GM18868 (cell line): ENCODE measurements around the gene CARS2.
"Not testable (repeated sequence)": the region's sequence is repeated elsewhere in the genome, so short reads cannot be mapped to it uniquely, and the experiment has no call there.

ENCODE experiments used
- ATAC-seq: cut with Tn5 transposase; IDR thresholded peaks from one replicate; pipeline ENCODE4 v1.9.1; 2021; ENCODE audit warnings: mild to moderate bottlenecking, moderate library complexity; ENCODE audit not compliant: unreplicated experiment

Gene CARS2

GRCh38 chr13:110712081-110712848, 6.3 kb upstream of the CARS2 start:
- ATAC-seq = peak; percentile 29

- no peak for ATAC-seq
These were observed 855 bp upstream of the CARS2 start for GRCh38 chr13:110706570-110707372.

DNA sequence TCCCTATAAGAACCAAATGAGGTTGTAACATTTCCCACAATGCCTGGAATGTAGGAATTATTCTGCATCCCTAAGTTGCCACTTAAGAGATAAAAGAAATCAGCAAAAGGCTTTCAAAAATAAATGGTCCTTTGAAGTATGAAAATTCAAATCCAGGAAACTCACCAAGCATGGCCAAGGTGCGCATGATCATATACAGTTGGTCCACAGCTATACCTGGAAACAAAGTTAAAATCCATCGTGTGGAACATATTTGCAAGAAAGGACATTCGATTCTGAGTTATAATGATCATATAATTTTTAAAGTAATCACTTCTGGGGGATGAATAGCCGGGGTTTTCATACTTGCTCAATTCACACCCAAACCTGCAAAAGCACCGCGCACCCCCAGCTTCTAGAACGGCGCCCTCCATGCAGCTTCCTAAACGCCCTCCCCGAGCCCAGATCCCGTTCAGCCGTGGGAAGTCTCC, 525 bp downstream of the CARS2 start:
- ATAC-seq = no peak

GRCh38 chr13:110702591-110703526, 3.1 kb downstream of the CARS2 start:
- ATAC-seq = no peak

GRCh38 chr13:110702089-110702488, 3.8 kb downstream of the CARS2 start:
- no peak for ATAC-seq

GRCh38 chr13:110701061-110701460, 4.9 kb downstream of the CARS2 start:
- not testable (repeated sequence) for ATAC-seq

GRCh38 chr13:110700641-110701040, 5.3 kb downstream of the CARS2 start:
- no peak for ATAC-seq

- no peak for ATAC-seq
These were observed 5.7 kb downstream of the CARS2 start for GRCh38 chr13:110700186-110700585.

DNA sequence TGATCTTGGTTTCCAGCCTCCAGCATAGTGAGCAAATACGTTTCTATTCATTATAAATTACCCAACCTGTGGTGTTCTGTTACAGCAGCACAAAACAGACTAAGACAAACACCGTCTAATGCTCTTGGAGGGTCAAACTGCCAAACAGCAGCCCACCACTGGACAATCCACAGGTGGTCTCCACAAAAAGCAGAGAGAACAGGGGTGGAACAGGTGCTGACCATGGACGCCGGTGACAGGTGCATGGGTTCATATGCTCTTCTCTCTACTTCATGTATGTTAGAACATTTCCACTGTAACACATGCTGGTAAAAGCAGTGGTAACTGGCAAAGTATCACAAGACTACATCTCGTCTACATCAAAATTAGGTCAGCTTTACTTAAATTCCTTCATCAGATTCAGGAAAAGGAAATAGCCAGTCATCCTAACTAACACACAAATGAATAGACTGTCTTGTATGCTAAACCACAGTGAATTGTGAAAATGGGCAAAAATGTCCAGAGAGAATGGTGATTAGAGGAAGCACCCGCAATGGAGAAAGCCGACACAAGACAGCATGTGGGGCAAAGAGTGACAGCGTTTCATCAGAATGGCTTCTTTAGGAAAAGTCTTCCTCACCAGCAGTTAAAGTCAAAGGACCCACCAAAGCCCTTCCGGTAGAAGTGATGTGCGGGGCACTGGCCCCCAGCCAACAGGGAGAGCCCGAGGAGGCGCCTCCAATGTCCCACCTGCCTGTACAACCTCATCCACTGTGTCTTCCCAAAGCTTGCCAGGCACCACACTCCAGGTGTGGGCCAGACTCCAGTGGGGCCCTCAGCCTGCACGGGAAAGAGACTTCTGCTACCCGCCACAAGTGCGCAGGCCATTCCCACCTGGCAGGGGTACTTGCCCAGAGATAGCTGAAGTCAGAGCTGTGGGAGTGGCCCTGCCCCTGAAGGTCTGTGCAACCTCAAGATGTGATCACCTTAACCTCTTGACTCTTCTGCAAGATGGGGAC, 6.5 kb downstream of the CARS2 start:
- no peak for ATAC-seq

DNA sequence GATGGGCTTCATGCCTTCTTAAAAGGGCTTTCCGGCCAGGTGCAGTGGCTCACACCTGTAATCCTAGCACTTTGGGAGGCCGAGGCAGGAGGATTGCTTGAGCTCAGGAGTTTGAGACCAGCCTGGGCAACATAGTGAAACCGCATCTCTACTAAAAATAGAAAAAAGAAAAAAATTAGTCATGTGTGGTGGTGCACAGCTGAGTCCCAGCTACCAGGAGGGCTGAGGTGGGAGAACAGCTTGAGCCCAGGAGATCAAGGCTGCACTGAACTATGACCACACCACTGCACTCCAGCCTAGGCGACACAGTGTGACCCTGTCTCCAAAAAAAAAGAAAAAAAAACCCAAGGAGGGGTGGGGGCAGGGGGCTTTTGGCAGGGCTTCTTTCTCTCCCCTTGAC, 7.2 kb downstream of the CARS2 start:
- peak; percentile 70 for ATAC-seq

GRCh38 chr13:110697842-110698241, 8.1 kb downstream of the CARS2 start:
- no peak for ATAC-seq

- ATAC-seq = no peak
These were observed 9.1 kb downstream of the CARS2 start for GRCh38 chr13:110696776-110697175.

DNA sequence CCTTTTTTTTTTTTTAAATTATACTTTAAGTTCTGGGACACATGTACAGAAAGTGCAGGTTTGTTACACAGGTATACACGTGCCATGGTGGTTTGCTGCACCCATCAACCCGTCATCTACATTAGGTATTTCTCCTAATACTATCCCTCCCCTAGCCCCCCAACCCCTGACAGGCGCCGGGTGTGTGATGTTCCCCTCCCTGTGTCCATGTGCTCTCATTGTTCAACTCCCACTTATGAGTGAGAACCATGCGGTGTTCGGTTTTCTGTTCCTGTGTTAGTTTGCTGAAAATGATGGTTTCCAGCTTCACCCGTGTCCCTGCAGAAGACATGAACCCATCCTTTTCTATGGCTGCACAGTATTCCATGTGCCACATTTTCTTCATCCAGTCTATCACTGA, 10.1 kb downstream of the CARS2 start:
- not testable (repeated sequence) for ATAC-seq

- no peak for ATAC-seq
These were observed 15.4 kb downstream of the CARS2 start for GRCh38 chr13:110690516-110690915.

GRCh38 chr13:110689711-110690110, 16.2 kb downstream of the CARS2 start:
- no peak for ATAC-seq

GRCh38 chr13:110689041-110689440, 16.9 kb downstream of the CARS2 start:
- no peak for ATAC-seq

- no peak for ATAC-seq
These were observed 18.2 kb downstream of the CARS2 start for GRCh38 chr13:110687736-110688135.

DNA sequence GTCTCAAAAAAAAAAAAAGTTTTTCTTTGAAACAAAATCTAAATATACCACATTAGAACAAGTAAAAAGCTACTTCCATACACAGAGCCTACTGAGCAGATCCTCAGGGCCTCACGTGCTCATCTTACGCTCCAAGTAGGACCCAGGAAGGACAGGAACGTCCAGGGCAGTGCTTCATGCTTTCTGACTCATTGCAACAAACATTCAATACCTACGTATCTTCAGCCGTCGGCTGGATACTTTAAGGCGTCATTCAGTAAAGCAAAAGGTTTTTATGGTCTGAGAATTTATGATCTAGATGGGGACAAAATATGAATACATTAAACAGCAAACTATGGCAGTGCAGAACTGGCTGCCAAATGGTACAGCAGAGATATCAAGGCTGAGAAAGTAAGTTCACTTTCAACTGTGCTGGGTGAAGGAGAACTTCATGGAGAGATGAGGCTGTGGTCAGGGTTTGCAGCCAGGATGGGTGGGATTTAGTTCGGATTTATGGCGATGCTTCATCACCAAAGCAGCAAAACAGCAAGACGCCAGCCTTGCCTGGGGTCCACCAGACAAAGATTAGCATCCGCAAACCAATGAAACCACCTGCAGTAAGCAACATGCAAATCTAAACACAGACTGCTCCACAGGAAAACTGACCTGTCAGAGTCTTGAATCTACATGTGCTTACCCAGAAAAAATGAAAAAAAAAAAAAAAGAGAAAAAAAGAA, 20.5 kb downstream of the CARS2 start:
- ATAC-seq = no peak

DNA sequence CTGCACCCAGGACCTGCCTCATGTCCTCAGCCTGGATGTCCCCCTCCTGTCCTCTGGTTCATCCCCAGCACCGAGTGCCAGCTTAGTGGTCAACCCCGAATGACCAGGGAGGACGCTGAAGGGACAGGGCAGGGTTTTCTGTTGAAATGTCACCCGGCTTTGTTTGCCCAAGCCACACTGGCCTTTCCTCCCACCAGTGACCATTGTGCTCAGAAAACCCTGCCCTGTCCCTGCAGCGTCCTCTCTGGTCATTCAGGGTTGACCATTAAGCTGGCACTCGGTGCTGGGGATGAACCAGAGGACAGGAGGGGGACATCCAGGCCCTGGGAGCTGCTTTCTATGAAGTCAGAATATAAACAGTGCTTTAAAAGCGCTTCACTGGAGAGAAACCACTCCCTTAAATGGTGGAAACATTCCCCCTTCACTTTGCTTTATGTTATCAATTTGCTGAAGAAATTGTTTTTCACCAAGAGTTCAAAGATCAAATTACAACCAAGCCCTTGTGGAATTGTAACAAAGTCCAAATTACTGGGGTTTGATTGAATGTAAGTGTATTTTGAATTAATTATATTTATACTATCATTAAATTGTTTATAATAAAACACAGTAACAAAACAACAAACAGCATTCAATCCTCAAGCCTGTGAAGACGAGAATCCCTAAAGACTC, 21.4 kb downstream of the CARS2 start:
- no peak for ATAC-seq
